ENCODE results near the gene FAM13A. TPM values are rescaled to one million over a fixed set of nuclear protein-coding genes. Genes with fewer than 3 reads are reported as not detected.

The FAM13A gene
- total and polyA plus RNA-seq, 3 donors from 2014 or later: 30.7 to 123 (median 109) TPM

DNA sequence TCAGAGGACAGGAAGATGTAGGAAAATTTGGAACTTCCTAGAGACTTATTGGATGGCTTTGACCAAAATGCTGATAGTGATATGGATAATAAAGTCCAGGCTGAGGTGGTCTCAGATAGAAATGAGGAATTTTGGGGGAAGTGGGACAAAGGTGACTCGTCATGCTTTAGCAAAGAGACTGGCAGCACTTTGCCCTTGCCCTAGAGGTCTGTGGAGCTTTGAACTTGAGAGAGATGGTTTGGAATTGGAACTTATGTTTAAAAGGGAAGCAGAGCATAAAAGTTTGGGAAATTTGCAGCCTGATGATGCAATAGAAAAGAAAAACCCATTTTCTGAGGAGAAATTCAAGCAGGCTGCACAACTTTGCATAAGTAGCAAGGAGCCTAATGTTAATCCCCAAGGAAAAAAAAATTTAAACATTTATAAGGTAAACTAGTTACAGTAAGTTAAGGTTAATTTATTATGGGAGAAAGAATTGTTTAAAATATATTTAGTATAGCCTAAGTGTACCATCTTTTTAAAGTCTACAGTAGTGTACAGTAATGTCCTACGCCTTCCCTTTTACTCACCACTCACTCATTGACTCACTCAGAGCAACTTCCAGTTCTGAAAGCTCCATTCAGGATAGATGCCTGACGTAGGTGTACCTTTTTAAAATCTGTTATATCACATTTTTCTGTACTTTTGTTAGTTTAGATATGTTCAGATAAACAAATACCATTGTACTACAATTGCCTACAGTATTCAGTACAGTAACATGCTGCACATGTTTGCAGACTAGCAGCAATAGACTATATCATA lies 101.2 kb downstream of the FAM13A start:
- no peak overlapping the region for H3K27ac ChIP-seq
- H3K4me3 ChIP-seq: no peak overlapping the region
- H3K9me3 ChIP-seq: no peaks in the 10 kb centered on the region
- H3K36me3 ChIP-seq (ENCODE audit: low read depth, missing control alignments): no peaks in the 10 kb centered on the region
- 74 to 89% methylated on average over 3 of the region's 3 CpGs for WGBS, 2 donors
- DNase-seq: no peak
- H3K4me1 ChIP-seq: no peaks in the 10 kb centered on the region
- H3K27me3 ChIP-seq: no peaks in the 10 kb centered on the region
- intact Hi-C loops (cut with DNase I; ENCODE audit: low total_unique reads): no loop called here
- TF ChIP-seq POLR2A (IDR thresholded peaks at IDR 0.05): no peak
- TF ChIP-seq, protein P1, sequence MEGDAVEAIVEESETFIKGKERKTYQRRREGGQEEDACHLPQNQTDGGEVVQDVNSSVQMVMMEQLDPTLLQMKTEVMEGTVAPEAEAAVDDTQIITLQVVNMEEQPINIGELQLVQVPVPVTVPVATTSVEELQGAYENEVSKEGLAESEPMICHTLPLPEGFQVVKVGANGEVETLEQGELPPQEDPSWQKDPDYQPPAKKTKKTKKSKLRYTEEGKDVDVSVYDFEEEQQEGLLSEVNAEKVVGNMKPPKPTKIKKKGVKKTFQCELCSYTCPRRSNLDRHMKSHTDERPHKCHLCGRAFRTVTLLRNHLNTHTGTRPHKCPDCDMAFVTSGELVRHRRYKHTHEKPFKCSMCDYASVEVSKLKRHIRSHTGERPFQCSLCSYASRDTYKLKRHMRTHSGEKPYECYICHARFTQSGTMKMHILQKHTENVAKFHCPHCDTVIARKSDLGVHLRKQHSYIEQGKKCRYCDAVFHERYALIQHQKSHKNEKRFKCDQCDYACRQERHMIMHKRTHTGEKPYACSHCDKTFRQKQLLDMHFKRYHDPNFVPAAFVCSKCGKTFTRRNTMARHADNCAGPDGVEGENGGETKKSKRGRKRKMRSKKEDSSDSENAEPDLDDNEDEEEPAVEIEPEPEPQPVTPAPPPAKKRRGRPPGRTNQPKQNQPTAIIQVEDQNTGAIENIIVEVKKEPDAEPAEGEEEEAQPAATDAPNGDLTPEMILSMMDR (IDR thresholded peaks at IDR 0.05): no peak

DNA sequence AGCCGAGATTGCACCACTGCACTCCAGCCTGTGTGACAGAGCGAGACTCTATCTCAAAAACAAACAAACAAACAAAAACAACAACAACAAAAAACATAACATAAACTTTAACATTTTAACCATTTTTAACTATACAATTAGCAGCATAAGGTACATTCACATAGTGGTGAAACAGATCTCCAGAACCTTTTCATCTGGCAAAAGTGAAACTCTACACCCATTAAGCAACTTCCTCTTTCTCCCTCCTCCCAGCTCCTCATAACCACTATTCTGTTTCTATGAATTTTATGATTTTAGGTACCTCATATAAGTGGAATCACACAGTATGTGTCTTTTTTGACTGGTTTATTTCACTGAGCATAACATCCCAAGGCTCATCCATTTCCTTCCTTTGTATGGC lies 103.6 kb downstream of the FAM13A start:
- H3K4me3 ChIP-seq: no peak overlapping the region
- DNase-seq: no peak
- H3K4me1 ChIP-seq: no peaks in the 10 kb centered on the region
- H3K27me3 ChIP-seq: no peaks in the 10 kb centered on the region
- no peak for TF ChIP-seq POLR2A (IDR thresholded peaks at IDR 0.05)
- TF ChIP-seq, protein P1 (IDR thresholded peaks at IDR 0.05): no peak
- no peaks in the 10 kb centered on the region for H3K9me3 ChIP-seq
- H3K36me3 ChIP-seq (ENCODE audit: low read depth, missing control alignments): no peaks in the 10 kb centered on the region
- 85 to 93% methylated on average over 2 of the region's 2 CpGs for WGBS, 2 donors
- intact Hi-C loops (cut with DNase I; ENCODE audit: low total_unique reads): no loop called here
- no peak overlapping the region for H3K27ac ChIP-seq

DNA sequence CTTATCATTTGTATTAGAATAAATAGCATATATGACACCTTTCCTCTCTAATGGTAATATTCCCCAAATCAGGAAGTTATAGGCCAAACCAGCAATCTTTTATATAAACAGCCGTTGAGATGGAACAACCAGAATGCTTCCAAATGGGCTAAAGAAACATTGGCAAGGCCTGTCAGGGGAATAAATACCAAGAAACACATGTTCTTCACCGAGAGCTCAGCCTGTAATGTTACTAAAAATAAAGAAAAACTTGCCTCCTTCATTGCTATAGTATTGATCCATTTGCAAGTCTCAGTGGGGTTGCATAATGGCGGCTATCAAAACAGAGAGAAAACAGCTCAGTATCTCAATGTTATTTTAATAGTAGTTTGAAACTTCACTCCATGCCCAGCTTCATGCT lies 104.9 kb downstream of the FAM13A start:
- Histone ChIP-seq H3K4me1 (no peaks in the 10 kb centered on the region), H3K27ac (no peak overlapping the region), H3K36me3 (ENCODE audit: low read depth, missing control alignments) (no peaks in the 10 kb centered on the region), H3K9me3 (no peaks in the 10 kb centered on the region), H3K27me3 (no peaks in the 10 kb centered on the region), H3K4me3 (no peak overlapping the region)
- intact Hi-C loops (cut with DNase I; ENCODE audit: low total_unique reads): no loop called here
- WGBS, 2 donors: 65 to 70% methylated on average over 3 of the region's 3 CpGs
- DNase-seq: no peak
- TF ChIP-seq POLR2A (IDR thresholded peaks at IDR 0.05): no peak
- TF ChIP-seq, protein P1 (IDR thresholded peaks at IDR 0.05): no peak

DNA sequence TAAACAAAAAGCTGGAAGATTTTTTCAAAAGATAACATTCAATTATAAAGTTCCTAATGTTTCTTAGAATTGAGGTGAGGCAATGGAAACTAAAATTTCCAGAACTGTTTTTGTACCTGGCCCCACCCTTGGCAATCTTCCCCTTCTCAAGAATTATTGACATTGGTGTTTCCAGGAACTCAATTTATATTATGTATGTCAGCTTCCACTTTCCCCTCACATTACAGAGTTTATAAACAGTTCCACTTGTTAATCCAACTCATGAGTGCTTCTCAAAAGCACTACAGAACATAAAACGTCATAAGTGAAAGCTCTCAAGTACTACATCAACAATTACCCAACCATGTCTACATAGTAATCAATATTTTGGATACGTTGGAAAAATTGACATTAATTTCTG lies 107.4 kb downstream of the FAM13A start:
- 86 to 90% methylated on average over 2 of the region's 2 CpGs for WGBS, 2 donors
- TF ChIP-seq POLR2A (IDR thresholded peaks at IDR 0.05): no peak
- TF ChIP-seq, protein P1 (IDR thresholded peaks at IDR 0.05): no peak
- DNase-seq: no peak
- Histone ChIP-seq H3K4me1 (no peaks in the 10 kb centered on the region), H3K9me3 (no peaks in the 10 kb centered on the region), H3K27me3 (no peaks in the 10 kb centered on the region), H3K27ac (no peak overlapping the region), H3K4me3 (no peak overlapping the region), H3K36me3 (ENCODE audit: low read depth, missing control alignments) (no peaks in the 10 kb centered on the region)
- intact Hi-C loops (cut with DNase I; ENCODE audit: low total_unique reads): no loop called here

DNA sequence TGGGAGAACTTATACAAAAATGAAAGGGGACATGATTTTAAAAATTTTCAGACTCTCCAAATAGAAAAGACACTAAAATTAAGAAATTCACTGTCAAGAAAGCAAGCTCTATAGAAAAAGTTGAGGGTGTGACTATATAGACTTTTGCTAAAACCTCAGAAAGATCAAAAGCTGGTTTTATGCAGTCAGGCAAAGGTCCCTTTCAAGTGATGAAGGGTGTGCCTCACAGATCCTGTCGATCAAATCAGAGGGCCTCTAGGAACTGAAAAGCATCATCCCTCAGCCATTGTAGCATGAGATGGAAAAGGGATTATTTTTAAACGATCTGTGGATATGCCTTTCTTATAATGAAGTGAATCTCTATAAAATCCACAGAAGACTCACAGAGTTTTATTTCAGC lies 116.5 kb downstream of the FAM13A start:
- Histone ChIP-seq H3K4me1 (no peaks in the 10 kb centered on the region), H3K4me3 (no peak overlapping the region), H3K36me3 (ENCODE audit: low read depth, missing control alignments) (no peaks in the 10 kb centered on the region), H3K9me3 (no peaks in the 10 kb centered on the region), H3K27ac (no peak overlapping the region), H3K27me3 (no peaks in the 10 kb centered on the region)
- intact Hi-C loops (cut with DNase I; ENCODE audit: low total_unique reads): no loop called here
- DNase-seq: no peak
- TF ChIP-seq, protein P1 (IDR thresholded peaks at IDR 0.05): no peak
- TF ChIP-seq POLR2A (IDR thresholded peaks at IDR 0.05): no peak
- WGBS, 2 donors: 77 to 78% methylated on average over 2 of the region's 2 CpGs
